Endometrium (tissue), 2 donors: ENCODE measurements around the gene SRXN1.
"Not testable (repeated sequence)": the region's sequence is repeated elsewhere in the genome, so short reads cannot be mapped to it uniquely, and the experiment has no call there.

Experiments used
- FAIRE-seq: peaks from 2 replicates; lab custom pipeline; 2012; peaks lifted over from hg19 to GRCh38; lab: Jason Lieb, UNC
- donor health status: control.
- donor health status: control.

Gene SRXN1

DNA sequence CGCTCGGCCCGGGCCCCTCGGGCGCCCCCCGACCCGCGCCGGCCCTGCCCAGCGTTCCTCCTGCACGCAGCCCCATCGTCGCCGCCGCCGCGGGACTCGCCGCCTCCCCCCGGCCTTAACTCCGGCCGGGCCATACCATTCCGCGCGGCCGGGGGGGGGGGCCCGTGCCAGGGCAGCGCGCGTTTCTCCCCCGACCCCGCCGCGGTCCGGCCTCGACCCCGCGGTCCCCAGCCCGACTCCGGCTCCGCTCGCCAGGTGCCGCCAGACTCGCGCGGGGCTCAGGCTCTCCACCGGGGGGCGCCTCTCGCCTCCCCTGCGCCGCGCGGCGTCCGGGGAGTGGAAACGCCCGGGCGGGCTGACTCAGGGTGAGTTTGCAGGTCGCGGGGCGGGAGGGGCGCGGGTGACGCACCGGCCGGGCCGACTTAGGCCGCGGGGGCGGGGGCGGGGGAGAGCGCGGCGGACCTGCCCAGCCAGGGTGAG lies at the start of gene SRXN1:
Gene SRXN1, minus strand, starts transcription at position 91 of the 480 bp plus-strand sequence. Its CDS starts 15 bp downstream, at position 76.
- FAIRE-seq, result no peak

- no peak for FAIRE-seq
Observed at GRCh38 chr20:701401-702129, 48.6 kb upstream of the SRXN1 start.

- no peak for FAIRE-seq
Observed at GRCh38 chr20:699811-700338, 46.9 kb upstream of the SRXN1 start.

DNA sequence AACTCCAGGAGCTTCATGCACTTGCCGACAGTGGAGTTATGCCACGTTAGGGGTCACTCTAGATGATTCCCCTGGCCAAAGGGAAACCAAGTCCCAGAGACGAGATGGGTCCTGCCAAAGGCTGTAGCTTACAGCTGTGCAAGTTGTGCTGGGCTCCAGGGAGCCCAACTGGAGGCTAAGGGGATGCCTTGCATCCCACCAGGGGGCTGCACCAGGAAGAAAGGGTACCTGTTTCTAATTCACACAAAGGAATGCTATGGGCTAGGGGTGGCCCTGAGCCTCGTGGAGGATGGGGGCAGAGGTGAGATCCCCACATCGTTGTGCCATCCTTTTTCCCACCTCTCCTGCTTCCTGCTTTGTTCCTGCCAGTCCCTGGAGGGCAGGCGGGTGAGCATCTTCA lies 46.3 kb upstream of the SRXN1 start:
- no peak for FAIRE-seq

GRCh38 chr20:698276-698675 lies 45.3 kb upstream of the SRXN1 start:
- no peak for FAIRE-seq

DNA sequence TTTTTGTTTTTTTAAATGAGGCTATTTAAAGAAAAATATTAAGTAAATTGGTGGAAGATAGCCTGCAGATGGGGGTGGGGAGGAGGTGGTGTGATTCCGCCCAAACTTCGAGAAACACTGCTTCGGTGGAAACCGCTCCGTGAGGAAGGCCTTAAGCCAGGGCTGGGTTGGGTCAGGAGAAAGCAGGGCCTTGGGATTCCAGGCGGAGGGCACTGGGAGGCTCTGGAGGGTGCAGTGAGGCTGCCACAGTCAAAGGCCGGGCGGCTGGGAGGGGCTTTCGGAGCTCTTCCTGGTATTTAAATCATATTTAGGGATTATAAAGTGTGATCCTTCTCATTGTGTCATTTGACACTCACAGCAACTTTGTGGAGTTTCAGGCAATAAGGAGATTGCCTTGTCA lies 44.8 kb upstream of the SRXN1 start:
- FAIRE-seq, result no peak

- FAIRE-seq, result no peak
Observed at GRCh38 chr20:695165-695866, 42.3 kb upstream of the SRXN1 start.

DNA sequence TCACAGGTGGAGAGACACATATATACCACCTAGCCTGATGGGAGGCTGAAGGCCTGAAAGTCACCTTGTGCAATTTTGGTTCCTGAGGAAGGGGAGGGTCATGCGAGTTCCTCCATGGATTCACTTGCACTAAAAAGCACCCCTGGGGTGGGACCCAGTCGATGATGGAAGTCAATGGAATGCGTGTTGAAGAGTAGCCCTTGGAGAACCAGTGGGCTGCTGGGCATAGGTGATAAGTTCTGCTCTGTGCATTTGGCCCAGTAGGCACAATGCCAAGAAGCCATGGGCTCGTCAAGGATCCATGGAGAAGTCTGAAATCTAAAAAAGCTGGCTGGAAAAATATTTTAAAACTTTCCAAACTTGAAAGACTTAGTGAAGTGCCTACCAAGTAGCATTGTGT lies 41.5 kb upstream of the SRXN1 start:
- FAIRE-seq, result no peak

DNA sequence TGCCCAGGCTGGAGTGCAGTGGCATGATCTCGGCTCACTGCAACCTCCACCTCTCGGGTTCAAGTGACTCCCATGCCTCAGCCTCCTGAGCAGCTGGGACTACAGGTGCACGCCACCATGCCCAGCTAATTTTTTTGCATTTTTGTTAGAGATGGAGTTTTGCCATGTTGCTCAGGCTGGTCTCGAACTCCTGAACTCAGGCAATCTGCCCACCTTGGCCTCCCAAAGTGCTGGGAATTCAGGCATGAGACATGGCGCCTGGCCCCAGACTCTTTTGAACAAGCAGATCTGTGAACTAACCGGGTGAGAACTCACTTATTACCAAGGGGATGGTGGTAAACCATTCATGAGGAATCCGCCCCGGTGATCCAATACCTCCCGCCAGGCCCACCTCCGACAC lies 40.8 kb upstream of the SRXN1 start:
- not testable (repeated sequence) for FAIRE-seq

GRCh38 chr20:692044-692443 lies 39.0 kb upstream of the SRXN1 start:
- no peak for FAIRE-seq

DNA sequence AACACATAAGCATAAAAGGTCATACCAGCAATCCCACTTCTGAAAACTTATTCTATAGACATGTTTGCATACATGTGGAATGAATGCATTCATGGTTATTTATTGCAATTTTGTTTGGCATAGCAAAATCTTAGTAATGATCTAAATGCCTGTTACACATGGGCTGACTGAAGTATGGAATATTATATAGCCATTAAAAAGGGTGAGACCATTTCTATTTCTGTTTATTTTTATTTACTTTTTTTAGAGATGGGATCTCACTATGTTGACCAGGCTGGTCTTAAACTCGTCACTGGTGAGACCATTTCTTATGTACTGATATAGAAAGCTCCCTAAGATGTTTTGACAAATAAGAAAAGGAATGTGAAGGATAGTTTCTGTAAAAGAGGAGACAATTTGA lies 36.9 kb upstream of the SRXN1 start:
- FAIRE-seq, result no peak

DNA sequence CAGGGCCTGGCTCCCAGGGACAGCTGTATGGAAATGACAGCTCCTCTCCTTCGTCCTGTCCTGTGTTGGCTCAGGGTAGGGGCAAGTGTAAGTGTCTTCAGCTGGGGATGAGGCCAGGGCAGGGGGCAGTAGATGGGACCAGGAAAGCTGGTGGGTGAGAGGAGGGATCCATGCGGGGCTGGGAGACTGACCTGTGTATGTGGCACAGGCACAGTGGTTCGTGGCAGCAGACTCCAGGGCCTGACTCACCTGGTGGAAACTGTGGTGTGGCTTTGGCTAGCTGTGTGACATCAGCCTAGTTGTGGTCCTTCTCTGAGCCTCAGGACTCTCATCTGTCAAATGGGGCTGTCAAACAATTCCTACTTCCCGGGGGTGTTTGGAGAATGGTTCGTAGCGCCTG lies 36.3 kb upstream of the SRXN1 start:
- no peak for FAIRE-seq

DNA sequence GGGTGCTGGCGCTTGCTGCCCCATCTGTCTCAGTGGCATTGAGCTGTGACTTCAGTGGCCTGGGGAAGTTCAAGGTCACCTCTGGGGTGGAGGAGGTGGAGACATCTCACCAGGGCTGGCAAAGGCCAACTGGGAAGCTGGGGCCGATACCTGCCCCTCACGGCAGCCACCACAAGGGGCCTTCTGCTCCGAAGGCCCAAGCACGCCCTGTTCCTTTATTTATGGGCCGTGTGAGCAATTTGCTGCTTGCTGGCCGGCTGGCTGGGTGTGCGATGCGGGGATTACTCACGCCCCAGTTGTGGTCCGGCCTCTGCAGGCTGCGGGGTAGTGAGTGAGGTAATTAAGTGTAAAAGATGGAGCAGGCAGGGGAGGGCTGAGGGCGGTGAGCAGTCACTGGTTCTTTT lies 35.8 kb upstream of the SRXN1 start:
- FAIRE-seq, result no peak

- no peak for FAIRE-seq
Observed at GRCh38 chr20:687468-688203, 34.6 kb upstream of the SRXN1 start.

DNA sequence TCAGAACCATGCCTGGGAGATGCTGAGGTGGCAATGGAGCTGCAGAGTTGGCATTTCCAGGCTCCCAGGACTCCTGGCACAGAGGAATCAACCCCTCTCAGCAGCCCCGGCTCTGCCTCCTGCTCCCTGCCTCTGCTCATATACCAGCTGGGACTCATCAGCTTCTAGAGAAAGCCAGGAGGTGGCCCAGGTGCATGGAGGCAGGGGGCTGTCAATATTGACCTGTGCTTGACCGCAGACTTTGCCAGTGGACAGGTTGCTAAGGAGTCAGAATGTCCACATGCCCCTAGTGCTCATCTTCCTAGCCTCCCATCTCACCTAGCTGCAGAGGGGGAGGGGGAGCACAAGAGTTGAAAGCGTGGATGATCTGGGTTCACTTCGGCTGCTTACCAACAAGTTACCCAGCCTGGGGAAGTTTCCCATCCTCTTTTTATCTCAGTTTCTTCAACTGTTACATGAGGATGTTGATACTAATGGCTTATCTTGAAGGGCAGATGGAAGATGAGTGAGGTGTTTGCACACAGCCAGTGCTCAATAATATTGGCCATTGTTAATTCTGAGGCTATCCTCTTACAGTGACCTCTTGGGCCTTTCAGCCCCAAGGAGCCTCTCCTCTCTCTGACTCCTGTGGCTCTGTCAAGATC lies 31.8 kb upstream of the SRXN1 start:
- FAIRE-seq, result no peak

GRCh38 chr20:682123-682522 lies 29.1 kb upstream of the SRXN1 start:
- no peak for FAIRE-seq

- no peak for FAIRE-seq
Observed at GRCh38 chr20:680638-681187, 27.7 kb upstream of the SRXN1 start.

- FAIRE-seq, result no peak
Observed at GRCh38 chr20:677957-678356, 25.0 kb upstream of the SRXN1 start.

- FAIRE-seq, result no peak
Observed at GRCh38 chr20:676967-677366, 24.0 kb upstream of the SRXN1 start.

- FAIRE-seq, result no peak
Observed at GRCh38 chr20:676315-676937, 23.4 kb upstream of the SRXN1 start.
